Lung (tissue), 12 donors: ENCODE data around the gene CD163L1. TPM values are rescaled to one million over a fixed set of nuclear protein-coding genes. Genes with fewer than 3 reads are reported as not detected.

Experiments
- ATAC-seq: fragments of 200-7000 bp; cut with Tn5 transposase; one replicate; pipeline ENCODE4 v1.9.1; 2020; ENCODE audit warnings: moderate number of reproducible peaks; ENCODE audit not compliant: insufficient read depth, low FRiP score
- DNase-seq, 3 donors: peaks; one replicate each; pipeline ENCODE4 v3.0.0-alpha.2; 2013 to 2017
- H3K27ac ChIP-seq, 2 donors: one replicate each; pipeline ENCODE4 v1.5.1; 2013; ENCODE audit warnings: mild to moderate bottlenecking in 2 of 2, moderate library complexity in 2 of 2, control low read depth in 1 of 2, inconsistent platforms in 1 of 2, low read depth in 1 of 2, low read length in 1 of 2
- H3K27me3 ChIP-seq, 3 donors: one replicate each; pipeline ENCODE4 v1.5.1; 2013; ENCODE audit warnings: low read length in 2 of 3; ENCODE audit not compliant: control insufficient read depth in 3 of 3, insufficient read depth in 3 of 3
- H3K36me3 ChIP-seq, 4 donors: one replicate each; pipeline ENCODE4 v1.5.1; 2013; ENCODE audit warnings: low read length in 4 of 4, mild to moderate bottlenecking in 1 of 4, moderate library complexity in 1 of 4; ENCODE audit not compliant: control insufficient read depth in 4 of 4, insufficient read depth in 4 of 4
- H3K4me1 ChIP-seq, 5 donors: one replicate each; pipeline ENCODE4 v1.5.1; 2013; ENCODE audit warnings: low read length in 5 of 5, mild to moderate bottlenecking in 2 of 5, moderate library complexity in 1 of 5; ENCODE audit not compliant: control insufficient read depth in 5 of 5, insufficient read depth in 5 of 5
- H3K4me3 ChIP-seq: one replicate; pipeline ENCODE4 v1.5.1; 2013; ENCODE audit warnings: mild to moderate bottlenecking, control low read depth, moderate library complexity
- H3K9ac ChIP-seq, 2 donors: one replicate each; pipeline ENCODE4 v1.5.1; 2013; ENCODE audit warnings: low read length in 2 of 2, control low read depth in 1 of 2; ENCODE audit not compliant: insufficient read depth in 1 of 2
- H3K9me3 ChIP-seq, 4 donors: one replicate each; pipeline ENCODE4 v1.5.1; 2013; ENCODE audit warnings: low read length in 3 of 4, mild to moderate bottlenecking in 1 of 4, moderate library complexity in 1 of 4; ENCODE audit not compliant: control insufficient read depth in 4 of 4, insufficient read depth in 3 of 4
- CTCF ChIP-seq: IDR thresholded peaks from 2 replicates; pipeline ENCODE4 v1.5.1; 2012; ENCODE audit warnings: mild to moderate bottlenecking; ENCODE audit errors: control extremely low read depth, extremely low read depth
- WGBS, 2 donors: extraction: QIAGEN DNeasy Blood & Tissue Kit; methylation state at CpG; one replicate each; pipeline ENCODE4 v1.1.7; 2013; 5-methylcytosine and 5-hydroxymethylcytosine counted together
- polyA plus RNA-seq, 2 donors: library from polyadenylated mRNA; stranded (reverse); fragments of 200-250 nt; gene quantifications; one replicate each; pipeline ENCODE4 v1.2.1, GENCODE V29; 2013
- total RNA-seq, 2 donors: library from RNA; depleted of rRNA in 1 of 2; stranded (reverse); fragments of >200 nt in 1 of 2; gene quantifications; one replicate each; pipeline ENCODE4 v1.2.1, GENCODE V29; 2014 to 2021
- donor health status: control.
- donor health status: control.
- donor health status: Bipolar disorder and iron deficiency.
- donor health status: healthy.
- donor health status: DM: yes; HTN: yes; CAD: no.

CD163L1 gene
- total and polyA plus RNA-seq, 4 donors = 2.1 to 22.0 (median 3.3) TPM

GRCh38 chr12:7433276-7433822 is 10.6 kb downstream of the CD163L1 start:
- WGBS, 2 donors = 67 to 88% methylated on average over 6 of the region's 6 CpGs
- H3K4me3 ChIP-seq = no peak overlapping the region

GRCh38 chr12:7431993-7432685 is 11.8 kb downstream of the CD163L1 start:
- H3K4me3 ChIP-seq = no peak overlapping the region
- H3K9me3 ChIP-seq = peaks cover 0 to 2% (median 0%) of the 10 kb centered on the region in 4 donors
- H3K4me1 ChIP-seq = no peaks in the 10 kb centered on the region
- H3K36me3 ChIP-seq = no peaks in the 10 kb centered on the region
- WGBS, 2 donors = 88 to 90% methylated on average over 5 of the region's 5 CpGs
- DNase-seq (no peak), ATAC-seq (no peak)
- TF ChIP-seq CTCF = no peak
- peaks cover 0 to 3% (median 3%) of the 10 kb centered on the region in 3 donors for H3K27me3 ChIP-seq
- H3K9ac ChIP-seq = no peak overlapping the region
- no peak overlapping the region for H3K27ac ChIP-seq

More at GRCh38 chr12:7433276-7433822, 10.6 kb downstream of the CD163L1 start:
- H3K27ac ChIP-seq = no peak overlapping the region
- H3K9me3 ChIP-seq = peaks cover 0 to 2% (median 0%) of the 10 kb centered on the region in 4 donors
- no peaks in the 10 kb centered on the region for H3K4me1 ChIP-seq
- DNase-seq (no peak), ATAC-seq (no peak)
- TF ChIP-seq CTCF = no peak
- no peak overlapping the region for H3K9ac ChIP-seq
- H3K36me3 ChIP-seq = no peaks in the 10 kb centered on the region
- H3K27me3 ChIP-seq = peaks cover 0 to 3% (median 3%) of the 10 kb centered on the region in 3 donors

GRCh38 chr12:7411343-7411742 is 32.6 kb downstream of the CD163L1 start:
- Histone ChIP-seq H3K27ac (no peak overlapping the region), H3K9ac (no peak overlapping the region), H3K4me3 (no peak overlapping the region), H3K27me3 (no peaks in the 10 kb centered on the region), H3K4me1 (no peaks in the 10 kb centered on the region), H3K9me3 (no peaks in the 10 kb centered on the region), H3K36me3 (no peaks in the 10 kb centered on the region)
- DNase-seq (no peak), ATAC-seq (no peak)
- WGBS, 2 donors = 44 to 61% methylated on average over 2 of the region's 2 CpGs
- no peak for TF ChIP-seq CTCF
